ENCODE results near the gene NUP93. TPM values are rescaled to one million over a fixed set of nuclear protein-coding genes. Genes with fewer than 3 reads are reported as not detected.

NUP93 gene
- total and polyA plus RNA-seq, 9 of the 15 experiments (the other 6 are each of a cell fraction or from before 2014, with no cell fraction given), result 92.0 to 162 (median 121) TPM

GRCh38 chr16:56798955-56799354, 69.0 kb downstream of the NUP93 start:
- 100% methylated on average over 3 of the region's 3 CpGs for WGBS (ENCODE audit: insufficient coverage, low coverage, missing lambda C conversion rate)
- no peaks in the 10 kb centered on the region for H4K20me1 ChIP-seq (replicated peaks; ENCODE audit: control insufficient read depth, insufficient read depth, low read length)
- no peak for ATAC-seq
- CTCF ChIA-PET (ENCODE audit: low intra/inter-chr PET ratio), result no interaction called here
- POLR2A ChIA-PET, result no interaction called here
- H3K36me3 ChIP-seq (ENCODE audit: control insufficient read depth, insufficient read depth, low read length), result peaks cover 26% of the 10 kb centered on the region; the same call in 2 of the 3 replicates
- H3K9me3 ChIP-seq (replicated peaks; ENCODE audit: control insufficient read depth, insufficient read depth, low read depth, low read length), result no peaks in the 10 kb centered on the region
- TF ChIP-seq PYGO2 (tag; IDR thresholded peaks at IDR 0.05) (no peak), MAX (CRISPR knock-in tag; IDR thresholded peaks at IDR 0.05) (no peak), MED1 (CRISPR knock-in tag; IDR thresholded peaks at IDR 0.05; ENCODE audit: borderline replicate concordance) (no peak), ZNF316 (IDR thresholded peaks at IDR 0.05) (peak; percentile 45; the same call in 1 of the 2 replicates), C11orf30 (IDR thresholded peaks at IDR 0.05; ENCODE audit: low read depth) (peak; percentile 20; the same call in 1 of the 2 replicates), PBX2 (CRISPR knock-in tag; IDR thresholded peaks at IDR 0.05; ENCODE audit: low read depth) (no peak), PBX2 (tag; conservative IDR thresholded peaks at IDR 0.05; ENCODE audit: low read depth) (no peak), ZNF23 (CRISPR knock-in tag; IDR thresholded peaks at IDR 0.05) (no peak)
- TF ChIP-seq, protein P1, sequence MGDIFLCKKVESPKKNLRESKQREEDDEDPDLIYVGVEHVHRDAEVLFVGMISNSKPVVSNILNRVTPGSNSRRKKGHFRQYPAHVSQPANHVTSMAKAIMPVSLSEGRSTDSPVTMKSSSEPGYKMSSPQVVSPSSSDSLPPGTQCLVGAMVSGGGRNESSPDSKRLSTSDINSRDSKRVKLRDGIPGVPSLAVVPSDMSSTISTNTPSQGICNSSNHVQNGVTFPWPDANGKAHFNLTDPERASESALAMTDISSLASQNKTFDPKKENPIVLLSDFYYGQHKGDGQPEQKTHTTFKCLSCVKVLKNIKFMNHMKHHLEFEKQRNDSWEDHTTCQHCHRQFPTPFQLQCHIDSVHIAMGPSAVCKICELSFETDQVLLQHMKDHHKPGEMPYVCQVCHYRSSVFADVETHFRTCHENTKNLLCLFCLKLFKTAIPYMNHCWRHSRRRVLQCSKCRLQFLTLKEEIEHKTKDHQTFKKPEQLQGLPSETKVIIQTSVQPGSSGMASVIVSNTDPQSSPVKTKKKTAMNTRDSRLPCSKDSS (IDR thresholded peaks at IDR 0.05; ENCODE audit: low read depth, partially characterized antibody), result no peak
- TF ChIP-seq, protein P2, sequence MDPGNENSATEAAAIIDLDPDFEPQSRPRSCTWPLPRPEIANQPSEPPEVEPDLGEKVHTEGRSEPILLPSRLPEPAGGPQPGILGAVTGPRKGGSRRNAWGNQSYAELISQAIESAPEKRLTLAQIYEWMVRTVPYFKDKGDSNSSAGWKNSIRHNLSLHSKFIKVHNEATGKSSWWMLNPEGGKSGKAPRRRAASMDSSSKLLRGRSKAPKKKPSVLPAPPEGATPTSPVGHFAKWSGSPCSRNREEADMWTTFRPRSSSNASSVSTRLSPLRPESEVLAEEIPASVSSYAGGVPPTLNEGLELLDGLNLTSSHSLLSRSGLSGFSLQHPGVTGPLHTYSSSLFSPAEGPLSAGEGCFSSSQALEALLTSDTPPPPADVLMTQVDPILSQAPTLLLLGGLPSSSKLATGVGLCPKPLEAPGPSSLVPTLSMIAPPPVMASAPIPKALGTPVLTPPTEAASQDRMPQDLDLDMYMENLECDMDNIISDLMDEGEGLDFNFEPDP (CRISPR knock-in tag; IDR thresholded peaks at IDR 0.05), result no peak
- TF ChIP-seq, protein P3, sequence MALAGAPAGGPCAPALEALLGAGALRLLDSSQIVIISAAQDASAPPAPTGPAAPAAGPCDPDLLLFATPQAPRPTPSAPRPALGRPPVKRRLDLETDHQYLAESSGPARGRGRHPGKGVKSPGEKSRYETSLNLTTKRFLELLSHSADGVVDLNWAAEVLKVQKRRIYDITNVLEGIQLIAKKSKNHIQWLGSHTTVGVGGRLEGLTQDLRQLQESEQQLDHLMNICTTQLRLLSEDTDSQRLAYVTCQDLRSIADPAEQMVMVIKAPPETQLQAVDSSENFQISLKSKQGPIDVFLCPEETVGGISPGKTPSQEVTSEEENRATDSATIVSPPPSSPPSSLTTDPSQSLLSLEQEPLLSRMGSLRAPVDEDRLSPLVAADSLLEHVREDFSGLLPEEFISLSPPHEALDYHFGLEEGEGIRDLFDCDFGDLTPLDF (CRISPR knock-in tag; IDR thresholded peaks at IDR 0.05), result no peak
- no peak for FAIRE-seq
- DNase-seq (ENCODE audit: extremely low read depth in 1 of 4, low spot score in 3 of 4), result no peak
- H3K4me1 ChIP-seq (replicated peaks in 1 of 2; ENCODE audit: control insufficient read depth in 2 of 2, insufficient read depth in 2 of 2, low read length in 2 of 2), result no peaks in the 10 kb centered on the region
- H3K4me3 ChIP-seq, result no peak overlapping the region
- H3K4me2 ChIP-seq (ENCODE audit: insufficient read depth, low read length), result no peak overlapping the region
- intact Hi-C loops (cut with micrococcal nuclease) (no loop called here), in situ Hi-C loops (cut with MboI) (no loop called here)
- H3K79me2 ChIP-seq (ENCODE audit: control insufficient read depth, insufficient read depth, low read length), result 0 out of 3 replicates have a peak, but pooled peaks cover 4% of the 10 kb centered on the region
- H3K9me1 ChIP-seq (ENCODE audit: control insufficient read depth, insufficient read depth, low read length), result no peaks in the 10 kb centered on the region
- H3K27me3 ChIP-seq (ENCODE audit: control insufficient read depth in 2 of 2, insufficient read depth in 2 of 2, low read length in 2 of 2), result no peaks in the 10 kb centered on the region
- no peak overlapping the region for H2AFZ ChIP-seq (ENCODE audit: low read depth, low read length)
- BruUV-seq (replicated peaks), result no TSS peak
- H3K9ac ChIP-seq (ENCODE audit: insufficient read depth in 1 of 2, low read depth in 2 of 2, low read length in 2 of 2), result no peak overlapping the region
- H3K27ac ChIP-seq (ENCODE audit: extremely low read depth, low read depth, low read length), result no peak overlapping the region

Measured in K562 (cell line).